Heart left ventricle (tissue), 16 donors: ENCODE results near the gene OMA1. TPM values are rescaled to one million over a fixed set of nuclear protein-coding genes. Genes with fewer than 3 reads are reported as not detected.
A peak's percentile ranks its signal among the peaks of the same experiment; 100 is the strongest.

Experiments used
- ATAC-seq, 4 donors: fragments of 200-7000 bp; cut with Tn5 transposase; one replicate each; pipeline ENCODE4 v1.9.1; 2020 to 2022; ENCODE audit warnings: moderate library complexity in 4 of 4, mild to moderate bottlenecking in 3 of 4, moderate number of reproducible peaks in 1 of 4
- DNase-seq, 5 donors: peaks; one replicate each; pipeline ENCODE4 v3.0.0-alpha.2; 2020
- H3K27ac ChIP-seq, 12 donors: fragments of 200-600 bp; sonication (generic) in 4 of 12; one replicate each; pipeline versions ENCODE4 v1.5.0 to v1.8.0; 2016 to 2022; ENCODE audit warnings: mild to moderate bottlenecking in 2 of 12
- H3K27me3 ChIP-seq, 9 donors: fragments of 200-600 bp; sonication (generic) in 2 of 9; one replicate each; pipeline versions ENCODE4 v1.5.1 to v1.8.0; 2016 to 2022; ENCODE audit warnings: mild to moderate bottlenecking in 3 of 9
- H3K36me3 ChIP-seq, 9 donors: fragments of 200-600 bp; sonication (generic) in 2 of 9; one replicate each; pipeline versions ENCODE4 v1.5.0 to v1.8.0; 2018 to 2022; ENCODE audit warnings: mild to moderate bottlenecking in 2 of 9
- H3K4me1 ChIP-seq, 12 donors: fragments of 200-600 bp; sonication (generic) in 4 of 12; one replicate each; pipeline versions ENCODE4 v1.5.0 to v1.8.0; 2016 to 2022; ENCODE audit warnings: mild to moderate bottlenecking in 3 of 12
- H3K4me3 ChIP-seq, 12 donors: fragments of 200-600 bp; sonication (generic) in 4 of 12; one replicate each; pipeline versions ENCODE4 v1.5.0 to v1.8.0; 2017 to 2022; ENCODE audit warnings: mild to moderate bottlenecking in 9 of 12, moderate library complexity in 4 of 12
- H3K9me3 ChIP-seq, 12 donors: fragments of 200-600 bp; sonication (generic) in 4 of 12; one replicate each; pipeline versions ENCODE4 v1.5.0 to v1.8.0; 2016 to 2022; ENCODE audit warnings: mild to moderate bottlenecking in 1 of 12
- CTCF ChIP-seq, 12 donors: fragments of 200-600 bp; sonication (generic) in 4 of 12; IDR thresholded peaks; one replicate each; pipeline versions ENCODE4 v1.5.0 to v1.8.0; 2018 to 2022; ENCODE audit warnings: antibody characterized with exemption in 12 of 12, mild to moderate bottlenecking in 5 of 12
- POLR2A ChIP-seq, 2 donors: fragments of 450-650 bp; IDR thresholded peaks; one replicate each; pipeline ENCODE4 v1.6.1; 2017; ENCODE audit warnings: antibody characterized with exemption in 2 of 2, mild to moderate bottlenecking in 2 of 2, moderate library complexity in 2 of 2
- WGBS, 4 donors: extraction: QIAGEN DNeasy Blood & Tissue Kit in 2 of 4; methylation state at CpG; one replicate each; pipeline versions ENCODE4 v1.1.5 to v1.1.7; 2013 to 2018; 5-methylcytosine and 5-hydroxymethylcytosine counted together
- intact Hi-C, 10 donors: fragments of 100-400 bp; cut with DNase I; formaldehyde crosslinking; loops; one replicate each; pipeline versions ENCODE4 v1.11.1 to v1.14.2; 2022
- polyA plus RNA-seq, 2 donors: library from polyadenylated mRNA; stranded (reverse); fragments of 200-250 nt; gene quantifications; one replicate each; pipeline ENCODE4 v1.2.3, GENCODE V29; 2013
- total RNA-seq, 9 donors: library from RNA; depleted of rRNA in 2 of 9; stranded (reverse); fragments of >200 nt in 2 of 9; fragmentation: NEBNext Ultra II Directional in 3 of 9; extraction: Animal tissue kit (Norgen Biotek cat#: 25700) in 3 of 9; gene quantifications; one replicate each; pipeline versions ENCODE4 v1.1.0 to v1.2.4, GENCODE V29; 2016 to 2023
- donor health status: ischemic (EF 13 %, LVEDD 7.1; RV severe dilation, severe dysfunction).
- donor health status: healthy with polysubstance abuse.
- donor health status: DM: no; HTN: yes; CAD: no.
- donor health status: DM: no; HTN: no; CAD: no.
- donor health status: ischemic (EF 25% LVEDD 6.9; RV normal size, moderate dysfunction).
- donor health status: ischemic (EF 25% LVEDD 5.7; RV mildly dilated, moderate dysfunction).
- donor health status: healthy.
- donor health status: DM: yes; HTN: yes; CAD: no.
- donor health status: ischemic (EF 35%, LVEDD 5.7; RV mildly dilated, moderate dysfunction).
- donor health status: nonischemic (EF 11% LVEDD 7.7; RV severe dilation, severe dysfunction).
- donor health status: DM: yes; HTN: yes; CAD: no.
- donor health status: PGD.
- donor health status: ischemic (EF 29% LVEDD 5.4; RV normal size, mild dysfunction).
- donor health status: nonischemic (EF 23%, LVEDD 6.1; RV moderate dilation, normal function).

The OMA1 gene
- total and polyA plus RNA-seq, 11 donors = 9.6 to 44.5 (median 28.2) TPM

- TF ChIP-seq POLR2A (IDR thresholded peaks at IDR 0.05) (no peak), CTCF (IDR thresholded peaks at IDR 0.05) (no peak)
- Histone ChIP-seq H3K27me3 (no peaks in the 10 kb centered on the region), H3K4me3 (no peak overlapping the region), H3K4me1 (peaks cover 0 to 19% (median 3%) of the 10 kb centered on the region in 12 donors), H3K27ac (peak overlapping the region in 5 of 12 donors; percentile 7 to 80 (median 28)), H3K36me3 (peaks cover 0 to 4% (median 0%) of the 10 kb centered on the region in 9 donors), H3K9me3 (no peaks in the 10 kb centered on the region)
- ATAC-seq = peak; percentile 55 to 85 (median 81)
- intact Hi-C loops = no loop called here
- DNase-seq = peak in 1 of 5 donors; percentile 31
Measured at GRCh38 chr1:58469016-58469415, 77.5 kb downstream of the OMA1 start.

DNA sequence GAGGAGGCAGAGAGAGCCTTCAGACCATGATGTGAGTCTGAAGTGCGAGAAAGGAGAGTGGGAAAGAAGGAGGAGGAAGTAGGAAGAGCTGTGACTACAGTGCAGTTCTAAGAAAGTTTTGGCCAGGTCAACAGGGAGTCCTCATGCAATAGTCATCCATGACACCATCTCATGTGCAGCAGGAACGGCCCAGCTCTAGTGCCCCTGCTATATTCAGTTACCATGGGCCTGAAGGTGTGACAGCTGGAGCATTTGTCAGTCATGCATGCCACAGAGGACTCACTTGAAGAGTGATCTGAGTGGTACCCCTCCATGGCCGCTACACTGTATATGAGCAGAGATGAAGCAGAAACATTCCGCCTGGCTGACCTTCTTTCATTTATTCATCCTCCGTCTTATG, 77.9 kb downstream of the OMA1 start:
- Histone ChIP-seq H3K9me3 (no peaks in the 10 kb centered on the region), H3K27me3 (no peaks in the 10 kb centered on the region), H3K4me1 (peaks cover 0 to 19% (median 3%) of the 10 kb centered on the region in 12 donors), H3K36me3 (peaks cover 0 to 4% (median 0%) of the 10 kb centered on the region in 9 donors), H3K27ac (peak overlapping the region in 4 of 12 donors; percentile 21 to 80 (median 34)), H3K4me3 (no peak overlapping the region)
- intact Hi-C loops = no loop called here
- DNase-seq (no peak), ATAC-seq (peak in 3 of 4 donors; percentile 39 to 74 (median 50))
- WGBS, 4 donors = 42 to 58% (median 47%) methylated on average over 5 of the region's 5 CpGs
- no peak for TF ChIP-seq POLR2A (IDR thresholded peaks at IDR 0.05)
- TF ChIP-seq CTCF (IDR thresholded peaks at IDR 0.05) = no peak

- WGBS, 4 donors = 60 to 70% (median 65%) methylated on average over 6 of the region's 6 CpGs
- peaks cover 0 to 19% (median 3%) of the 10 kb centered on the region in 12 donors for H3K4me1 ChIP-seq
- no peak overlapping the region for H3K4me3 ChIP-seq
- ATAC-seq (no peak), DNase-seq (no peak)
- no peaks in the 10 kb centered on the region for H3K27me3 ChIP-seq
- TF ChIP-seq CTCF (IDR thresholded peaks at IDR 0.05) = no peak
- TF ChIP-seq POLR2A (IDR thresholded peaks at IDR 0.05) = no peak
- H3K36me3 ChIP-seq = peaks cover 0 to 4% (median 0%) of the 10 kb centered on the region in 9 donors
- no peaks in the 10 kb centered on the region for H3K9me3 ChIP-seq
- intact Hi-C loops = no loop called here
- H3K27ac ChIP-seq = no peak overlapping the region
Measured at GRCh38 chr1:58466630-58467241, 79.8 kb downstream of the OMA1 start.

DNA sequence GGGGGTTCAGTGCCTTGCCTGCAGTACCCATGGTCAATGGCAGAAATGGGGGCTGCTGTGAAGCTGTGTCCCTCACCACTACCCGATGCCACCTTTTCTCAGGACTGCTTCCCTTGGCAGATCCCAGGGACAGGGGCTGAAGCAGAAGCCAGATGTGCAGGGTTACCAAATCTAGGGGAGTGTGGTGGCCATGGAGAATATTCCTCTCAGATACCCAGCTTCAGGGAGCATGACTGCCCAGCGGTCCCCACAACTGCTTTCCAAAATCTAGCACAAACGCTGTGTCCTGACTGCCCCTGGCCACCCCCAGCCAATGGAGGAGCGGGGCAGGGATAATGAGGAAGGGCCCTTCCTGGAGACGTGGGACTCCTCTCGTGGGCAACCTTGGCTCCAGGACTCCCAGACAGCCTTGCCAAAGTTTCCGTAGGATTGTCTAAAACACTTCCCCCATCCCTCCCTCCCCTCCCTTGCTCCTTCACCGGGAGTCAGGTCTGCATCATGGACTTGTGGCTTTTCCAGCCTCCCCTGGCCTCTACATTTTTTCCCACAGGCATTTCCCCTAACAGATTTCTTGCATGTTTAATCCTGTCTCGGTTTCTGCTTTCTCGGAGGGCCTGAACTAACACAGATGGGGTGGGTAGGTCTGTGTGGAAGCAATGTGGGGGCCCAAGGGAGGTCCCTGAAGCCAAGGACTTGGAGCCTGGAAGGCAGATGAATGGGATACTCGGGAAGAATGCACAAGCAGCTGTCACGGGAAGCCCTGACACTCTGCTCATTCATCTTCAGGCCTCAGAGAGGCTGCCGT, 80.5 kb downstream of the OMA1 start:
- Histone ChIP-seq H3K27me3 (no peaks in the 10 kb centered on the region), H3K4me3 (no peak overlapping the region), H3K27ac (no peak overlapping the region), H3K9me3 (no peaks in the 10 kb centered on the region), H3K4me1 (peaks cover 0 to 17% (median 3%) of the 10 kb centered on the region in 12 donors), H3K36me3 (peaks cover 0 to 4% (median 0%) of the 10 kb centered on the region in 9 donors)
- 65 to 79% (median 68%) methylated on average over 12 to 13 of the region's 13 CpGs for WGBS, 4 donors
- ATAC-seq (no peak), DNase-seq (no peak)
- intact Hi-C loops = no loop called here
- no peak for TF ChIP-seq POLR2A (IDR thresholded peaks at IDR 0.05)
- no peak for TF ChIP-seq CTCF (IDR thresholded peaks at IDR 0.05)
